Smooth muscle cell (in vitro differentiated cells): Measurements from ENCODE around the gene PARD6A. TPM values are rescaled to one million over a fixed set of nuclear protein-coding genes. Genes with fewer than 3 reads are reported as not detected.

Experiments
- DNase-seq: peaks from one replicate; lab custom pipeline; 2025; ENCODE audit not compliant: unreplicated experiment; lab: John Stamatoyannopoulos, UW
- H2AFZ ChIP-seq: fragments of 200-600 bp; sonication (generic); 2 replicates; pipeline ENCODE4 v1.6.0; 2016; ENCODE audit warnings: antibody characterized with exemption, low read depth, mild to moderate bottlenecking
- H3F3A ChIP-seq: fragments of 200-600 bp; sonication (generic); 2 replicates; pipeline ENCODE4 v1.6.0; 2017; ENCODE audit warnings: antibody characterized with exemption, low read depth
- H3K27ac ChIP-seq: fragments of 200-600 bp; sonication (generic); 2 replicates; pipeline ENCODE4 v1.5.1; 2016; ENCODE audit warnings: low read depth, mild to moderate bottlenecking
- H3K27me3 ChIP-seq: fragments of 200-600 bp; sonication (generic); 2 replicates; pipeline ENCODE4 v1.6.1; 2016; ENCODE audit warnings: low read depth, mild to moderate bottlenecking
- H3K36me3 ChIP-seq: fragments of 200-600 bp; sonication (generic); 2 replicates; pipeline ENCODE4 v1.5.1; 2016; ENCODE audit warnings: low read depth
- H3K4me1 ChIP-seq: fragments of 200-600 bp; sonication (generic); 2 replicates; pipeline ENCODE4 v1.5.1; 2016; ENCODE audit warnings: low read depth
- H3K4me2 ChIP-seq: fragments of 200-600 bp; sonication (generic); 2 replicates; pipeline ENCODE4 v1.6.0; 2016; ENCODE audit warnings: mild to moderate bottlenecking
- H3K4me3 ChIP-seq: fragments of 200-600 bp; sonication (generic); 2 replicates; pipeline ENCODE4 v1.5.1; 2016; ENCODE audit warnings: mild to moderate bottlenecking
- H3K79me2 ChIP-seq: fragments of 200-600 bp; sonication (generic); 2 replicates; pipeline ENCODE4 v1.6.0; 2016; ENCODE audit warnings: low read depth, mild to moderate bottlenecking
- H3K9ac ChIP-seq: fragments of 200-600 bp; sonication (generic); 2 replicates; pipeline ENCODE4 v1.6.0; 2016; ENCODE audit warnings: low read depth
- H3K9me3 ChIP-seq: fragments of 200-600 bp; sonication (generic); replicated peaks from 2 replicates; pipeline ENCODE4 v1.5.1; 2016; ENCODE audit warnings: low read depth
- H4K20me1 ChIP-seq: fragments of 200-600 bp; sonication (generic); 2 replicates; pipeline ENCODE4 v1.6.0; 2016; ENCODE audit warnings: low read depth
- CTCF ChIP-seq: fragments of 200-600 bp; sonication (generic); IDR thresholded peaks from 2 replicates; pipeline ENCODE4 v1.5.1; 2017; ENCODE audit warnings: borderline replicate concordance, mild to moderate bottlenecking, antibody characterized with exemption; ENCODE audit not compliant: insufficient read depth, poor library complexity, severe bottlenecking
- WGBS: methylation state at CpG from one replicate; pipeline ENCODE4 v1.1.7; 2016; ENCODE audit warnings: low lambda C conversion rate; 5-methylcytosine and 5-hydroxymethylcytosine counted together
- polyA plus RNA-seq: library from polyadenylated mRNA; unstranded; fragments of >200 nt; fragmentation: Nextera tagmentation; extraction: Ambion mirVana; gene quantifications from 2 replicates; pipeline ENCODE4 v1.2.1, GENCODE V29; 2016
- total RNA-seq: library from RNA; depleted of rRNA; stranded (reverse); fragments of >200 nt; gene quantifications from 2 replicates; pipeline ENCODE4 v1.2.3, GENCODE V29; 2014

The PARD6A gene
- total and polyA plus RNA-seq, 2 experiments from 2014 or later, result 0.36 to 0.58 TPM

GRCh38 chr16:67653789-67654402, 6.9 kb upstream of the PARD6A start:
- Histone ChIP-seq H2AFZ (no peak overlapping the region), H3K79me2 (no peaks in the 10 kb centered on the region), H3K4me2 (peak overlapping the region; percentile 87), H3F3A (no peaks in the 10 kb centered on the region), H3K4me3 (peak overlapping the region; percentile 46), H3K9me3 (no peaks in the 10 kb centered on the region), H3K27ac (no peak overlapping the region), H3K36me3 (no peaks in the 10 kb centered on the region), H3K9ac (no peak overlapping the region), H4K20me1 (peaks cover 3% of the 10 kb centered on the region), H3K27me3 (peaks cover 16% of the 10 kb centered on the region), H3K4me1 (no peaks in the 10 kb centered on the region)
- DNase-seq, result no peak
- WGBS, result 52% methylated on average over 13 of the region's 25 CpGs
- no peak for TF ChIP-seq CTCF

GRCh38 chr16:67654403-67654911, 6.3 kb upstream of the PARD6A start:
- Histone ChIP-seq H3K9me3 (no peaks in the 10 kb centered on the region), H3K36me3 (no peaks in the 10 kb centered on the region), H3K27me3 (peaks cover 13% of the 10 kb centered on the region), H3K4me2 (no peak overlapping the region), H3K9ac (no peak overlapping the region), H3F3A (no peaks in the 10 kb centered on the region), H4K20me1 (peaks cover 7% of the 10 kb centered on the region), H3K79me2 (no peaks in the 10 kb centered on the region), H3K27ac (no peak overlapping the region), H2AFZ (no peak overlapping the region), H3K4me1 (no peaks in the 10 kb centered on the region), H3K4me3 (no peak overlapping the region)
- no peak for DNase-seq
- WGBS, result 92% methylated on average over 30 of the region's 30 CpGs
- TF ChIP-seq CTCF, result no peak

- Histone ChIP-seq H2AFZ (no peak overlapping the region), H3K27me3 (peaks cover 12% of the 10 kb centered on the region), H3F3A (no peaks in the 10 kb centered on the region), H4K20me1 (peaks cover 7% of the 10 kb centered on the region), H3K36me3 (no peaks in the 10 kb centered on the region), H3K9me3 (no peaks in the 10 kb centered on the region), H3K4me2 (no peak overlapping the region), H3K79me2 (no peaks in the 10 kb centered on the region), H3K27ac (no peak overlapping the region), H3K9ac (no peak overlapping the region), H3K4me1 (no peaks in the 10 kb centered on the region), H3K4me3 (no peak overlapping the region)
- WGBS, result 76% methylated on average over 4 of the region's 4 CpGs
- DNase-seq, result no peak
- TF ChIP-seq CTCF, result no peak
Measured at GRCh38 chr16:67655363-67655762, 5.4 kb upstream of the PARD6A start.

- Histone ChIP-seq H3K9me3 (no peaks in the 10 kb centered on the region), H3K4me2 (no peak overlapping the region), H3F3A (peaks cover 4% of the 10 kb centered on the region), H3K4me1 (no peaks in the 10 kb centered on the region), H4K20me1 (peaks cover 7% of the 10 kb centered on the region), H3K27me3 (peaks cover 2% of the 10 kb centered on the region), H3K27ac (no peak overlapping the region), H3K9ac (no peak overlapping the region), H3K79me2 (no peaks in the 10 kb centered on the region), H3K4me3 (no peak overlapping the region), H2AFZ (no peak overlapping the region), H3K36me3 (no peaks in the 10 kb centered on the region)
- TF ChIP-seq CTCF, result no peak
- 92% methylated on average over 9 of the region's 9 CpGs for WGBS
- DNase-seq, result no peak
Measured at GRCh38 chr16:67656344-67657016, 4.3 kb upstream of the PARD6A start.
